H1 (cell line): ENCODE measurements around the gene SHROOM3. TPM values are rescaled to one million over a fixed set of nuclear protein-coding genes. Genes with fewer than 3 reads are reported as not detected.

Experiments used
- CTCF ChIA-PET: fragments of 300-600 bp; sonication (Branson Sonifier 250); formaldehyde crosslinking; loops from one replicate; lab custom pipeline; 2021; ENCODE audit not compliant: partially characterized antibody; lab: Charles Lee
- POLR2A ChIA-PET: fragments of 300-600 bp; sonication (Branson Sonifier 250); formaldehyde crosslinking; loops from one replicate; lab custom pipeline; 2021; ENCODE audit warnings: inconsistent platforms; ENCODE audit not compliant: partially characterized antibody; lab: Charles Lee
- DNase-seq, 2 experiments: peaks; one replicate each; pipeline versions ENCODE4 v3.0.0 to v3.0.0-alpha.2; 2010 to 2022; ENCODE audit warnings: low spot score in 2 of 2, low read depth in 1 of 2, mixed read lengths in 1 of 2
- FAIRE-seq: peaks from 2 replicates; lab custom pipeline; 2011; peaks lifted over from hg19 to GRCh38; lab: Jason Lieb, UNC
- H2AFZ ChIP-seq: 2 replicates; pipeline ENCODE4 v1.8.1; 2012; ENCODE audit warnings: low read length, inconsistent platforms
- H2AK5ac ChIP-seq: 2 replicates; pipeline ENCODE4 v1.6.1; 2013; ENCODE audit warnings: low read depth, low read length
- H2BK120ac ChIP-seq: replicated peaks from 2 replicates; pipeline ENCODE3; 2013; ENCODE audit warnings: low read depth, low read length, inconsistent platforms
- H2BK12ac ChIP-seq: 2 replicates; pipeline ENCODE4 v1.6.1; 2013; ENCODE audit warnings: low read depth, low read length
- H2BK15ac ChIP-seq: 2 replicates; pipeline ENCODE4 v1.6.1; 2013; ENCODE audit warnings: low read length
- H2BK20ac ChIP-seq: 2 replicates; pipeline ENCODE4 v1.6.1; 2013; ENCODE audit warnings: low read length
- H2BK5ac ChIP-seq: 2 replicates; pipeline ENCODE4 v1.6.1; 2013; ENCODE audit warnings: low read depth, low read length
- H3K14ac ChIP-seq: 2 replicates; pipeline ENCODE4 v1.6.1; 2013; ENCODE audit warnings: inconsistent platforms; ENCODE audit not compliant: insufficient read length
- H3K18ac ChIP-seq: 2 replicates; pipeline ENCODE4 v1.6.1; 2013; ENCODE audit warnings: low read length; ENCODE audit errors: extremely low read depth
- H3K23ac ChIP-seq: 2 replicates; pipeline ENCODE4 v1.6.1; 2013; ENCODE audit warnings: inconsistent platforms; ENCODE audit not compliant: insufficient read length
- H3K23me2 ChIP-seq: 2 replicates; pipeline ENCODE4 v1.6.1; 2013; ENCODE audit warnings: low read depth, low read length
- H3K27ac ChIP-seq: 2 replicates; pipeline ENCODE4 v1.6.1; 2011; ENCODE audit warnings: low read depth, low read length, inconsistent platforms
- H3K27me3 ChIP-seq, 4 experiments: replicated peaks in 1 of 4; 1 replicate in 1 of 4; 2 replicates in 3 of 4; pipeline versions ENCODE4 v1.6.1 to v1.8.1; 2011 to 2013; ENCODE audit warnings: low read length in 3 of 4, mild to moderate bottlenecking in 3 of 4, inconsistent platforms in 2 of 4, mixed read lengths in 2 of 4, moderate library complexity in 1 of 4; ENCODE audit not compliant: control insufficient read depth in 3 of 4, insufficient read depth in 3 of 4; ENCODE audit errors: extremely low read depth in 1 of 4
- H3K36me3 ChIP-seq, 4 experiments: 2 replicates each; pipeline versions ENCODE4 v1.6.1 to v1.8.1; 2011 to 2013; ENCODE audit warnings: mild to moderate bottlenecking in 4 of 4, low read length in 3 of 4, moderate library complexity in 2 of 4, control low read depth in 1 of 4, inconsistent platforms in 1 of 4; ENCODE audit not compliant: insufficient read depth in 4 of 4, control insufficient read depth in 2 of 4
- H3K4ac ChIP-seq: replicated peaks from 2 replicates; pipeline ENCODE3; 2013; ENCODE audit warnings: low read length, low read depth, mixed read lengths, inconsistent platforms; ENCODE audit not compliant: insufficient read length
- H3K4me1 ChIP-seq, 4 experiments: replicated peaks in 1 of 4; 1 replicate in 1 of 4; 2 replicates in 3 of 4; pipeline versions ENCODE4 v1.6.1 to v1.8.1; 2011 to 2013; ENCODE audit warnings: low read length in 3 of 4, inconsistent platforms in 2 of 4, mixed read lengths in 1 of 4; ENCODE audit not compliant: insufficient read depth in 4 of 4, control insufficient read depth in 3 of 4
- H3K4me2 ChIP-seq, 2 experiments: 2 replicates each; pipeline versions ENCODE4 v1.6.1 to v1.8.1; 2011 to 2013; ENCODE audit warnings: low read depth in 2 of 2, low read length in 2 of 2, control low read depth in 1 of 2, inconsistent platforms in 1 of 2, mild to moderate bottlenecking in 1 of 2; ENCODE audit not compliant: insufficient read depth in 1 of 2
- H3K4me3 ChIP-seq, 4 experiments: fragments of 200-600, 300-600 bp in 1 of 4; sonication (generic), shearing (Covaris generic), sonication (Bioruptor Twin) in 1 of 4; 2 replicates each; pipeline versions ENCODE4 v1.5.1 to v1.8.1; 2011 to 2016; ENCODE audit warnings: low read length in 4 of 4, low read depth in 3 of 4, control low read depth in 2 of 4, inconsistent platforms in 2 of 4, mild to moderate bottlenecking in 2 of 4, mixed read lengths in 1 of 4, moderate library complexity in 1 of 4; ENCODE audit not compliant: insufficient read depth in 2 of 4; ENCODE audit errors: extremely low read depth in 1 of 4
- H3K56ac ChIP-seq: replicated peaks from 2 replicates; pipeline ENCODE3; 2013; ENCODE audit warnings: low read depth, mild to moderate bottlenecking, mixed read lengths, low read length, inconsistent platforms; ENCODE audit not compliant: insufficient read length
- H3K79me1 ChIP-seq: 2 replicates; pipeline ENCODE4 v1.6.1; 2013; ENCODE audit warnings: low read depth, low read length, control low read depth
- H3K79me2 ChIP-seq, 2 experiments: 2 replicates each; pipeline versions ENCODE4 v1.6.1 to v1.8.1; 2012 to 2013; ENCODE audit warnings: low read length in 2 of 2, mild to moderate bottlenecking in 2 of 2, inconsistent platforms in 1 of 2; ENCODE audit not compliant: insufficient read depth in 2 of 2, control insufficient read depth in 1 of 2
- H3K9ac ChIP-seq, 4 experiments: replicated peaks in 1 of 4; 1 replicate in 1 of 4; 2 replicates in 3 of 4; pipeline versions ENCODE4 v1.6.1 to v1.8.1; 2011 to 2013; ENCODE audit warnings: low read depth in 3 of 4, low read length in 3 of 4, control low read depth in 2 of 4, mild to moderate bottlenecking in 2 of 4, moderate library complexity in 2 of 4, inconsistent platforms in 1 of 4; ENCODE audit errors: extremely low read depth in 1 of 4
- H3K9me3 ChIP-seq, 2 experiments: 2 replicates each; pipeline versions ENCODE4 v1.6.1 to v1.8.1; 2012 to 2013; ENCODE audit warnings: mild to moderate bottlenecking in 2 of 2, moderate library complexity in 2 of 2, control low read depth in 1 of 2, inconsistent platforms in 1 of 2, low read depth in 1 of 2, low read length in 1 of 2, mixed read lengths in 1 of 2; ENCODE audit not compliant: insufficient read depth in 2 of 2
- H4K20me1 ChIP-seq, 2 experiments: replicated peaks in 1 of 2; 2 replicates each; pipeline versions ENCODE3 to v1.8.1; 2011 to 2013; ENCODE audit warnings: inconsistent platforms in 2 of 2, low read length in 2 of 2, mild to moderate bottlenecking in 1 of 2; ENCODE audit not compliant: insufficient read depth in 2 of 2, control insufficient read depth in 1 of 2
- H4K5ac ChIP-seq: 2 replicates; pipeline ENCODE4 v1.6.1; 2013; ENCODE audit warnings: low read length, low read depth, mixed read lengths, inconsistent platforms; ENCODE audit not compliant: insufficient read length
- H4K8ac ChIP-seq: 2 replicates; pipeline ENCODE4 v1.8.0; 2013; ENCODE audit warnings: mild to moderate bottlenecking, moderate library complexity, low read length, inconsistent platforms; ENCODE audit not compliant: insufficient read depth; ENCODE audit errors: extremely low read depth
- H4K91ac ChIP-seq: replicated peaks from 2 replicates; pipeline ENCODE3; 2013; ENCODE audit warnings: low read length, mixed read lengths, inconsistent platforms; ENCODE audit not compliant: insufficient read length
- ATF3 ChIP-seq: IDR thresholded peaks from 2 replicates; pipeline ENCODE4 v1.6.1; 2011; ENCODE audit warnings: low read depth, mild to moderate bottlenecking, low read length; ENCODE audit not compliant: insufficient read depth
- BCL11A ChIP-seq, 2 experiments: IDR thresholded peaks; one replicate each; pipeline ENCODE4 v1.6.1; 2011; ENCODE audit warnings: low read depth in 2 of 2, low read length in 2 of 2, mild to moderate bottlenecking in 2 of 2
- HDAC6 ChIP-seq: IDR thresholded peaks from one replicate; pipeline ENCODE4 v1.7.1; 2012; ENCODE audit warnings: low read depth, mild to moderate bottlenecking, inconsistent platforms, low read length, moderate library complexity
- KDM4A ChIP-seq: IDR thresholded peaks from one replicate; pipeline ENCODE4 v1.7.1; 2012; ENCODE audit warnings: low read depth, mild to moderate bottlenecking, moderate library complexity, low read length, inconsistent platforms; ENCODE audit not compliant: severe bottlenecking
- RAD21 ChIP-seq, 2 experiments: IDR thresholded peaks in 1 of 2; conservative IDR thresholded peaks in 1 of 2; 2 replicates each; pipeline ENCODE4 v1.6.1; 2011; ENCODE audit warnings: low read depth in 2 of 2, low read length in 2 of 2, improper control_type of control experiment in 1 of 2, inconsistent platforms in 1 of 2, mild to moderate bottlenecking in 1 of 2, moderate library complexity in 1 of 2
- RBBP5 ChIP-seq: IDR thresholded peaks from 2 replicates; pipeline ENCODE4 v1.7.1; 2012; ENCODE audit warnings: low read depth, mild to moderate bottlenecking, inconsistent platforms, low read length, moderate library complexity, borderline replicate concordance
- TBP ChIP-seq: IDR thresholded peaks from 2 replicates; pipeline ENCODE4 v1.6.1; 2011; ENCODE audit warnings: low read depth, low read length, improper control_type of control experiment
- WGBS, 2 experiments: shearing (Covaris generic) in 1 of 2; methylation state at CpG; one replicate each; pipeline versions ENCODE4 v1.1.6 to v1.1.7; 2013 to 2015; ENCODE audit warnings: low lambda C conversion rate in 2 of 2, mixed read lengths in 2 of 2, inconsistent platforms in 1 of 2, low coverage in 1 of 2, missing lambda C conversion rate in 1 of 2; ENCODE audit not compliant: insufficient replicate concordance in 2 of 2, insufficient coverage in 1 of 2, insufficient read length in 1 of 2; ENCODE audit errors: extremely low coverage in 1 of 2, missing lambda C conversion rate in 1 of 2; 5-methylcytosine and 5-hydroxymethylcytosine counted together
- polyA plus RNA-seq, 7 experiments: library from polyadenylated mRNA; depleted of rRNA in 3 of 7; stranded (reverse) in 5 of 7; unstranded in 2 of 7; fragments of >200 nt in 5 of 7; fragments of 200-250 nt in 2 of 7; gene quantifications; 1 replicate in 5 of 7; 2 replicates in 1 of 7; 4 replicates in 1 of 7; pipeline versions ENCODE4 v1.2.1 to v1.2.3, GENCODE V29; 2011 to 2013; ENCODE audit warnings: missing spikeins in 2 of 7, mixed read lengths in 2 of 7
- total RNA-seq: library from RNA; stranded (reverse); fragmentation: NEBNext Ultra II Directional; extraction: Animal tissue kit (Norgen Biotek cat#: 25700); gene quantifications from 2 replicates; pipeline ENCODE4 v1.2.1, GENCODE V29; 2021

SHROOM3 gene
- total and polyA plus RNA-seq, 2 of the 8 experiments (the other 6 are each of a cell fraction or from before 2014, with no cell fraction given): 15.8 to 34.0 TPM

GRCh38 chr4:76615999-76616398 is 181.0 kb downstream of the SHROOM3 start:
- CTCF ChIA-PET: no interaction called here
- H3K56ac ChIP-seq: no peak overlapping the region
- no peak overlapping the region for H3K14ac ChIP-seq
- H2BK12ac ChIP-seq: no peak overlapping the region
- no peak overlapping the region for H2AK5ac ChIP-seq
- H3K4me1 ChIP-seq: peaks cover 4 to 7% (median 6%) of the 10 kb centered on the region in 4 experiments; a peak in 5 of 7 replicates
- DNase-seq: no peak
- H3K27ac ChIP-seq: no peak overlapping the region
- H2AFZ ChIP-seq: no peak overlapping the region
- TF ChIP-seq BCL11A (IDR thresholded peaks at IDR 0.05; ENCODE audit: low read depth in 2 of 2, low read length in 2 of 2) (no peak), KDM4A (no peak), RBBP5 (no peak), ATF3 (no peak), RAD21 (IDR thresholded peaks at IDR 0.05 in 1 of 2, conservative IDR thresholded peaks at IDR 0.05 in 1 of 2; ENCODE audit: low read depth in 2 of 2, low read length in 2 of 2) (no peak), HDAC6 (no peak), TBP (no peak)
- no peak overlapping the region for H3K9ac ChIP-seq
- H3K4me2 ChIP-seq: no peak overlapping the region
- no peak overlapping the region for H4K5ac ChIP-seq
- no peak overlapping the region for H2BK120ac ChIP-seq
- no peaks in the 10 kb centered on the region for H3K79me1 ChIP-seq
- H3K4me3 ChIP-seq: no peak overlapping the region
- H3K27me3 ChIP-seq: no peaks in the 10 kb centered on the region
- H2BK15ac ChIP-seq: no peak overlapping the region
- H3K36me3 ChIP-seq: no peaks in the 10 kb centered on the region
- H3K4ac ChIP-seq: no peak overlapping the region
- H2BK20ac ChIP-seq: no peak overlapping the region
- no peak overlapping the region for H3K23ac ChIP-seq
- no peak overlapping the region for H2BK5ac ChIP-seq
- WGBS, 2 experiments: 84% methylated on average over 3 of the region's 3 CpGs; no CpG with 5 or more reads in 1 of the 2 experiments
- POLR2A ChIA-PET: no interaction called here
- no peaks in the 10 kb centered on the region for H4K20me1 ChIP-seq
- no peaks in the 10 kb centered on the region for H3K9me3 ChIP-seq
- H4K91ac ChIP-seq: no peak overlapping the region
- H3K79me2 ChIP-seq: no peaks in the 10 kb centered on the region
- H3K23me2 ChIP-seq: no peaks in the 10 kb centered on the region
- H3K18ac ChIP-seq: no peak overlapping the region
- no peak for FAIRE-seq
- no peak overlapping the region for H4K8ac ChIP-seq
